OCI-LY3 (cell line): Measurements from ENCODE around the gene SCUBE2.

Experiments
- CTCF ChIP-seq: fragments of 200-600, 300-600 bp; sonication (generic); IDR thresholded peaks from 2 replicates; pipeline ENCODE4 v1.5.1; 2014; ENCODE audit warnings: antibody characterized with exemption, low read length, low read depth
- EZH2phosphoT487 ChIP-seq: fragments of 200-600 bp; shearing (Covaris generic); IDR thresholded peaks from 2 replicates; pipeline ENCODE4 v1.6.1; 2018; ENCODE audit warnings: antibody characterized with exemption, mixed run types, low read depth

DNA sequence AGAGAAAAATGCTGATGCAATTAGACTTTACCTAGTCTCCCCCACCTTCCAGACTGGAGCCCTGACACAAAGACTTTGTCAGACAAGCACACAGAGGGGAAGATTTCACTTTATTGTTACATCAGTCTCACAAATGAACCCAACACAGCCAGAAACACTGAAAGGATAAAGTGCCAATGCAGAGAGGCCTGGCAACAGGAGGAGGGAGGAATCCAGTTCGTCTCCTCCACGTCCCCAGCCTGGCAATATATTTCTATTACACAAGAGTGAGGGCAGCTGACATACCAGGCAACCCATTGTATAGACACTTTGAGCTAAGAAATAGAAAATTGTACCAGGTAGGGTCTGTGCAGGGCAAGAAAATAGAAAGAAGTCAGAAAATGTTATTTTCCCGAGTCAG lies 110.9 kb downstream of the SCUBE2 start:
- TF ChIP-seq CTCF, result no peak
- no peak for TF ChIP-seq EZH2phosphoT487
